GM18520 (cell line): ENCODE results near the gene RIPK3.
A peak's percentile ranks its signal among the peaks of the same experiment; 100 is the strongest.
"Not testable (repeated sequence)": the region's sequence is repeated elsewhere in the genome, so short reads cannot be mapped to it uniquely, and the experiment has no call there.

Experiments
- ATAC-seq: cut with Tn5 transposase; IDR thresholded peaks from one replicate; pipeline ENCODE4 v1.9.1; 2021; ENCODE audit not compliant: unreplicated experiment

The RIPK3 gene

DNA sequence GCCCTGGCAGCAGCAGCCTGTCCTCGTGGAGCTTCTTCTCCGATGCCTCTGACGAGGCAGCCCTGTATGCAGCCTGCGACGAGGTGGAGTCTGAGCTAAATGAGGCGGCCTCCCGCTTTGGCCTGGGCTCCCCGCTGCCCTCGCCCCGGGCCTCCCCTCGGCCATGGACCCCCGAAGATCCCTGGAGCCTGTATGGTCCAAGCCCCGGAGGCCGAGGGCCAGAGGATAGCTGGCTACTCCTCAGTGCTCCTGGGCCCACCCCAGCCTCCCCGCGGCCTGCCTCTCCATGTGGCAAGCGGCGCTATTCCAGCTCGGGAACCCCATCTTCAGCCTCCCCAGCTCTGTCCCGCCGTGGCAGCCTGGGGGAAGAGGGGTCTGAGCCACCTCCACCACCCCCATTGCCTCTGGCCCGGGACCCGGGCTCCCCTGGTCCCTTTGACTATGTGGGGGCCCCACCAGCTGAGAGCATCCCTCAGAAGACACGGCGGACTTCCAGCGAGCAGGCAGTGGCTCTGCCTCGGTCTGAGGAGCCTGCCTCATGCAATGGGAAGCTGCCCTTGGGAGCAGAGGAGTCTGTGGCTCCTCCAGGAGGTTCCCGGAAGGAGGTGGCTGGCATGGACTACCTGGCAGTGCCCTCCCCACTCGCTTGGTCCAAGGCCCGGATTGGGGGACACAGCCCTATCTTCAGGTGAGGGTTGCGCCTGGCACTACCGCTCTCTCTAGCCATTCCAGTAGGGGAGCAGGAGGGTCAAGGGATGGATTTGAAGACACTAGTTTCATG lies 30.3 kb upstream of the RIPK3 start:
- ATAC-seq: no peak

DNA sequence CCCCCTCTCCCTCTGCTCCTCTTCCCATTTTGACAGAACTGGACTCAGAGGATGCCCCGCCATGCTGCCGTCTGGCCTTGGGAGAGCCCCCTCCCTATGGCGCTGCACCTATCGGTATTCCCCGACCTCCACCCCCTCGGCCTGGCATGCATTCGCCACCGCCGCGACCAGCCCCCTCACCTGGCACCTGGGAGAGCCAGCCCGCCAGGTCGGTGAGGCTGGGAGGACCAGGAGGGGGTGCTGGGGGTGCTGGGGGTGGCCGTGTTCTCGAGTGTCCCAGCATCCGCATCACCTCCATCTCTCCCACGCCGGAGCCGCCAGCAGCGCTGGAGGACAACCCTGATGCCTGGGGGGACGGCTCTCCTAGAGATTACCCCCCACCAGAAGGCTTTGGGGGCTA lies 29.7 kb upstream of the RIPK3 start:
- no peak for ATAC-seq

DNA sequence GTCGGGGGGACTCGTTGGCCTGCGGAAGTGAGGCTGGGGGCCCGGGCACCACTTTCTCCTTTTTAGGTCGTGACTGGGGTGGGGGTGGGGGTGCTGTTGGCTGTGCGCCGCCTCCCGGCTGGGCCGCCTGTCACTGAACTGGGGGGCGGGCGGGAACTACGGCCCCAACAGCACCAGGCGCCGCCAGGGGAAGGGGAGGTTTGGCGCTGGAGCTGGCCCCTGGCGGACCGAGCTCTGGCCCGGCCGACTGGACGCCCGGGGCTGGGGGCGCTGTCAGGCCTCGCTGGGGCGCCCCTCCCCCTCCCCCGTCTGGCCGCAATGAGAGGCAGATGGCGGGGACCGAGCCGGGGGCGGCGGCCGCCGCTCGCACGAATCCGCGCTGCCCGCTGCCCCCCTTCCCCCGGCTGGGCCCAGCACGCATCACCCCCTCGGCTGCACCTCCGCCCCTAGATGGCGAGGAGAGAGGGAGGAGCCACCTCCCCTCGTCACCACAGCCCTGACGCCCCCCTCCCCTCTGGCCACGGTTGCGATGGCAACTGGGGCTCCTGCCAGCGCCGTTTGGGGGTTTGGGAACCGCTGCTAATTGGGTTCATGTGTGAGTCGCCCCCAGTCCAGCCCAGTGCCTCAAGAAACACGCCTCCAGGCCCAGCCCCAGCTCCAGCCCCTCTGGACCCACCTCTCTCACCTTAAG lies 28.9 kb upstream of the RIPK3 start:
- ATAC-seq: no peak

DNA sequence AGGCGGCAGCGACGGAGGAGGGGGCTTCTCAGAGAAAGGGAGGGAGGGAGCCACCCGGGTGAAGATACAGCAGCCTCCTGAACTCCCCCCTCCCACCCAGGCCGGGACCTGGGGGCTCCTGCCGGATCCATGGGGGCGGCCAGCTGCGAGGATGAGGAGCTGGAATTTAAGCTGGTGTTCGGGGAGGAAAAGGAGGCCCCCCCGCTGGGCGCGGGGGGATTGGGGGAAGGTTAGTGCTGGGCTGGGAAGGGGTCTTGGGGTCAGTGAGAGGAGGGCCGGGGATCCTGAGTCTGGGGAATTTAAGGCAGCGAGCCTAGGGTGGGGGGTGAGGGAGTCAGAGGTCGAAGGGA lies 28.4 kb upstream of the RIPK3 start:
- no peak for ATAC-seq

DNA sequence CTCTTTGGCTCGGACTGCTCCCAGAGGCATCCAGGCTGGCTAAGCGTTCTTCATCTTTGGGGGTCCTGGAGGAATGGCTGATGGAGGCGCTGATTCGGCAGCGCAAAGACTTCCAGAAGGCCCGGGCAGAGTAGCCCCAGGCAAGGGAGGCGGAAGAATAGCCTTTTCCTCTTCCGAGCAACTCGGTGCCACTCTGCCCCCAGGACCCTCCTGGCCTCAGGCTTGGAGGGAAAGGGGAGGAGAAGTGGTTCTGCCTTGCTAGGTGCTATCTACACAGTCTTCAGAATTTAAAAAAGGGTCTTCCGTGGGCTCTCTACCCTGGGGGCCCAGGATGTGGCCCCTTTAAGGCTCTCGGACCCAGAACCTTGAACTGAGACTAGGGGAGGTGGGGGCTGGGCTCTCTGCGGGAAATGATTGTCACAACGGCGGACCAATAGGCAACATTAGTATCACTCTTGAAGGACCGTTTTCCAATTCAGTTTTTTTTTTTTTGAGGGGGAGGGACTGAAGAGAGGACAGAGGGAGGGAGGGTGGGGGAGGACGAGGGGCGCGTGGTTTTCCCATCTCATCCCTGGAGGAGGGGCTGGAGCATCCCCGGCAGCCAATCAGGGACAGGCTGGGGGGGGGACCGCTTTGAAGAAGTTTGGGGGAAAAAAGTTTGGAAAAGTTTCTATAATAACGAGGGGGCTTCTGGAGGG lies 27.9 kb upstream of the RIPK3 start, which contains the start of gene NFATC4:
TSS of gene NFATC4 (plus strand) at position 671 of the 698 bp plus-strand sequence. CDS start 157 bp downstream, outside the sequence.
- ATAC-seq: no peak

DNA sequence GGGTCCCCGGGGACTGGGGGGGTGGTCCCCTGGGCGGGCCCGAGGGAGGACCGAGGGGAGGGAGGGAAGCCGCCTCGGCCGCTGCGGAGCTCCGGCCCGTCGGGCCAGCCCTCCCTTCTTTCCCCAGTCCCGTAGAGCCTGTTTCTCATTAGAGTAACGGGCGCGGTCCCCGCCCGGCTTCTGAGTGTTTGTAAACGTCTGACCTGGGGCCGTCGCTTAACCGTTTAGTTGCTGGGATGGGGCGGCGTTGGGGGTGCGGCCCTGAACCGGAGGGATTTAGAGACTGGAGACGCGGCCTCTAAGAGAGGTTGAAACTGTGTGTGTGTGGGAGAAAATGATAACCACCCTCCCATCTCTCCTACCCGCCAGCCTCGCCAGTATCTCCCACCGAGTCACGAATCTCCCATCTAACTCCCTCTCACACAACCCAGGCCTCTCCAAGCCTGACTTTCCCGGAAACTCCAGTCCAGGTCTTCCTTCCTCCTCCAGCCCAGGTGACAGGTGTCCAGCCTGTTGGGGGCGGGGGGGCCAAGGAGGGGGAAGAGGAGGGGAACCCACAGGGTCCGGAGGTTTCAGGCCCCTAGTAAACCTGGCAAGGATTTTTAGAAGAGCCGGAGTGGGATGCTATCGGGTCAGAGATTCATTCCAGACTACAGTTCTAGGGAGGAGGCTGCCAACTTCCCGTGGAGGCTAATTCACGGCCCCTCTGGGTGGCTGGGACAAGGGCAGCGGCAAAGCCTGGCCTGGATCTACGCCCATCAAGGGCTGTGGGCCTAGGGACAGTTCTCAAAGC lies 27.1 kb upstream of the RIPK3 start:
- ATAC-seq: peak; percentile 14

DNA sequence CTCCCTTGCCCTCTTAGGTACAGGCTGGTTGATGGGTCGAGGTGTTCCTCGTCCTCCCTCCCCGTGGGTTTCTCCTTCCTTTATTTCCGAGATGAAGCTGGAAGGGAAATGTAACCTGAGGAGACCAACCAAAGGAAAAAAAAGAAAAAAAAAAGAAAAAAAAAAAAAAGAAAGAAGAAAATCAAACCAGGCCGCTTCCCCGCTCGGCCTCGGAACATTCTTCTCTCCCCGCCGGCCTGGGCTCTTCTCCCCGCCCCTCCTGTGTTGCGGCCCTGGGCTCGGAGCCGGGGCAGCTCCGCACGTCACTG lies 26.6 kb upstream of the RIPK3 start:
- peak; percentile 54 for ATAC-seq

DNA sequence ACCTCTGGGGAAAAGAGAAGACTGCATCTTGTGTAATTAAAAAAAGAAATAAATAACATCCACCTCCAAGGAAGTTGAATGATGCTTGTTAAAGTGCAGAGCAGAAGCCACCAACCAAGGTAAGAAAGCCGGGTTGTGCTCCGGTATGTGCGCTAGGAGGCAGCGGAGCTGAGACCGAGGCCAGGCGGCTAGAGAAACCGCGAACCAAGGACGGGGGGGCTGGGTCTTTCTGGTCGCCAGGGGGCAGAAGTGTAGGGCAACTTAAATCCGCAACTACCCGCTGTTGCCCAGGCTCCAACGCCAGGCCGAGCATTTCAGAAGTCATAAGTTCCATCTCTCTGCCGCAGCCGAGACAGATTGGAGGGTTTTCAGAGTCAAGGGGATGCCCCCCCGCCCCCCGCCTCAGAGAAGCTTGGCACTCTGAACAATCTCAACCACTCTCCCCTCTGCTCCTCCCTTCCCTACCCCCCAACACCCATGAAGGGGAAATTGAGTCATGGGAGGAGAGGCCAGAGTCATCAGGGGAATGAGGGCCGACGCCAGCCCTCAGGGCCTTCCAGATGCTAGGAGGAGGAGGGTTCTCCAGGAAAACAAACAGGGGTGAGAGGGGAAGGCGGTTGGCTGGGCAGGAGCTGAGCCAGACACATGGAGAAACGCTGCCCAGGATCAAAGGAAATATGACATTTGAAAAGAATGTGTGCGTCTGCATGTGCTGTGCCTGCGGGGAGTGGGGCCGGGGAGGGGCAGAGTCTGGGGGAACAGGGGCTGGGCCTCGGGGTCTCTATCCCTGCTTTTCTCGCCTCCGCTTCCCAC lies 26.0 kb upstream of the RIPK3 start:
- ATAC-seq: no peak

DNA sequence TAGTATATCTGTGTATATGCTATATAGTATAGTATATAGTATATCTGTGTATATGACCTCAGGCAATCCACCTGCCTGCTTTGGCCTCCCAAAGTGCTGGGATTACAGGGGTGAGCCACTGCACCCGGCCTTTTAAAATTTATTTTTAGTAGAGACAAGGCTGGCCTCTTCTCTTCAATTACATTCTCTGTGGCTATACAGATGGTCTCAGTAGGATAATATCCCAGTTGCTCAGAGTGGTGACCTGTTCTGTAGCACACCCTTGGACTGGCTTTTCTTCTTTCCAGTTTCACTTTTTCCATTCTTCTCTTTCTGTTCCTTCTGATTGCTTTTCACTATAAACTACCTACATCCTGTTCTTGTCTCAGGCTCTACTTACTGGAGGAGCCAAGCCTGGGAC lies 25.1 kb upstream of the RIPK3 start:
- ATAC-seq: no peak

DNA sequence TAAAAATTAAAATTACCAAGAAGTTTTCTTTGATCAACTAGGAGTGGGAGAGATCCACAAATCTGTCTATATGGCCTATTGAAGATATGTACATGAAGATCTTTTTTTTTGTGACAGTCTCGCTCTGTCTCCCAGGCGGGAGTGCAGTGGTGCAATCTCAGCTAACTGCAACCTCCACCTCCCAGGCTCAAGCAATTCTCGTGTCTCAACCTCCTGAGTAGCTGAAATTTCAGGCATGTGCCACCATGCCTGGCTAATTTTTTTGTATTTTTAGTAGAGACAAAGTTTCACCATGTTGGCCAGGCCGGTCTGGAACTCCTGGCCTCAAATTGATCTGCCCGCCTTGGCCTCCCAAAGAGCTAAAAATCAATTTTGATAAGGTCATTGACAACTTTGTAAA lies 23.6 kb upstream of the RIPK3 start:
- no peak for ATAC-seq

- no peak for ATAC-seq
Observed at GRCh38 chr14:24362241-24362960, 22.6 kb upstream of the RIPK3 start.

- no peak for ATAC-seq
Observed at GRCh38 chr14:24361326-24361725, 21.5 kb upstream of the RIPK3 start.

- ATAC-seq: no peak
Observed at GRCh38 chr14:24360281-24360680, 20.5 kb upstream of the RIPK3 start.

- no peak for ATAC-seq
Observed at GRCh38 chr14:24356208-24356607, 16.4 kb upstream of the RIPK3 start.

DNA sequence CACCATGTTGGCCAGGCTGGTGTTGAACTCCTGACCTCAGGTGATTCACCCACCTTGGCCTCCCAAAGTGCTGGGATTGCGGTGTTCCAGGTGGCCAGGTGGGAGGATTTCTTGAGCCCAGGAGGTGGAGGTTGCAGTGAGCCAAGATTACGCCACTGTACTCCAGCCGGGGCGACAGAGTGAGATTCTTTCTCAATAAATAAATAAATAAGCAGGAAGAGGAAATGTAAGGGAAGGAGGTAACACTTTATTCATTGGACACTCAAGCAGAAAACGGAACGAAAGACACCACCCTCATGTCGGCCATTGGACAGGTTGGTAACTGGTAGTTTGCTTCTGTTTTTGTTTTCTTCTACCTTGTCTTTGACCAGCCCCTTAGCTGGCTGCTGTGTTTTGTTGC lies 15.2 kb upstream of the RIPK3 start:
- no peak for ATAC-seq

DNA sequence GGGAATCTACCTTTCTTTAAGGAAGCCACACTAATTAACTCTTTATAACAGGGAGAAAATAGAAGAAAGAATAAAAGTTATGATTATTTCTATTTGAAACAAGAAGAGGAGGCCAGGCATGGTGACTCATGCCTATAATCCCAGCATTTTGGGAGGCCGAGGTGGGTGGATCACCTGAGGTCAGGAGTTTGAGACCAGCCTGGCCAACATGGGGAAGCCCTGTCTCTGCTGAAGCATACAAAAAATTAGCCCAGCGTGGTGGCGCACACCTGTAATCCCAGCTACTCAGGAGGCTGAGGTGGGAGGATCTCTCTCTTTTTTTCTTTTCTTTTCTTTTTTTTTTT lies 14.7 kb upstream of the RIPK3 start:
- ATAC-seq: not testable (repeated sequence)

DNA sequence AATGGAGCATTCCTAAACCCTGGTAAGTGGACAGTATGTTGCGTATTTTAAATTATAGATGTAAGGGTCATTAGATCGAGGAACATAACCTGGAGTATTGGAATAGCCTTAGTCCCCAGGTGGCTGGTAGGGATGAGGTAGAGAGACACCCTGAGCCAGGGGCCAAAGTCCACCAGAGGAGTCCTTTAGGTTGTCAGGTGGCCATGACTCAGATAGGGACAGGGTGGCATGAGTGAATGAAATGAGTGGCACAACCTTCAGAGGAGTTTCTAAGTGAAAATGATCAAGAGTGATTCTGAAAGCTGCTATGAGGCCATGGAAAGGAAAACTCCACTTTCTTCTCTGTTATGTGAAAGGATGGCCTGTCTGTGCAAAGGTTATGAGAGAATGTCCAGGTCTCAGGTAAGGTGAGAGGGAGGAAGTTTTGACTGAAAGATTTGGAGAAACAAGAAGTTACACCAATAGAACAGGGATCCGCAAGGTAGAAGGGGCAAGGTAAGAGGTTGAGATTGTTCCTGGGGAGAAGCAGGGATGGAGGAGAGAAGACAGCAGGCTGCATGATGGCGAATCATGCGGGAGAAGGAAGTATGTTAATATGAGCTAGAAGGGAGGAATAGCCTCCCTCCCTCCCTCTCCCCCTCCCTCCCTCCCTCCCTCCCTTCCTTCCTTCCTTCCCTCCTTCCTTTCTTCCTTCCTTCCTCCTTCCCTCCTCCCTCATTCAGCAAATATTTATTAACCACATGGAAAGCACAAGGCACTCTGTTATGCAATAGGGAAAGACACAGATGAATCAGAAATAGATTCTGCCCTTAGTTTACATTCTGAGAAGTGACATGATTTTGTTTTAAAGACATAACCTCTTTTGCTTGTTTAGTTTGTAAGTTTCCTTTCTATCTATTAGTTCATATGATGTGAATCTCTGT lies 14.0 kb upstream of the RIPK3 start:
- ATAC-seq: no peak

- ATAC-seq: no peak
Observed at GRCh38 chr14:24351517-24351916, 11.7 kb upstream of the RIPK3 start.

- no peak for ATAC-seq
Observed at GRCh38 chr14:24349742-24350141, 10.0 kb upstream of the RIPK3 start.
